ENCODE measurements around the gene PYGM.

DNA sequence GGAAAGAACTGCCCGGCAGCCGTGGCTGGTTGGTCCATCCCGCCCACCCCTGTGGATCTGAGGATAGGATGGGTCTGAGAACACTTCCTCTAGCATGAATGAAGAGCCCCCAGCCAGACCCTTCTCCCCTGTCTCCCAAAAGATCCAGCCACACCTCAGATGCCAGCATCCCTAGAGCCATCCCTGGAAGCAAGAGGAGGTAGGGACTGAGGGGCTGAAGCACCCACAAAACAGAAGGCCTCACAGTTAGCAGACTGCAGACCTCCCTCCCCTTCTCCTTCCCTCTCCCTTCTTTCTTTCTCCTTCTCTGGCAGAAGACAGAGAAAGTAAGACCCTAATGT, 38.4 kb downstream of the PYGM start:
- TF ChIP-seq, protein P1, sequence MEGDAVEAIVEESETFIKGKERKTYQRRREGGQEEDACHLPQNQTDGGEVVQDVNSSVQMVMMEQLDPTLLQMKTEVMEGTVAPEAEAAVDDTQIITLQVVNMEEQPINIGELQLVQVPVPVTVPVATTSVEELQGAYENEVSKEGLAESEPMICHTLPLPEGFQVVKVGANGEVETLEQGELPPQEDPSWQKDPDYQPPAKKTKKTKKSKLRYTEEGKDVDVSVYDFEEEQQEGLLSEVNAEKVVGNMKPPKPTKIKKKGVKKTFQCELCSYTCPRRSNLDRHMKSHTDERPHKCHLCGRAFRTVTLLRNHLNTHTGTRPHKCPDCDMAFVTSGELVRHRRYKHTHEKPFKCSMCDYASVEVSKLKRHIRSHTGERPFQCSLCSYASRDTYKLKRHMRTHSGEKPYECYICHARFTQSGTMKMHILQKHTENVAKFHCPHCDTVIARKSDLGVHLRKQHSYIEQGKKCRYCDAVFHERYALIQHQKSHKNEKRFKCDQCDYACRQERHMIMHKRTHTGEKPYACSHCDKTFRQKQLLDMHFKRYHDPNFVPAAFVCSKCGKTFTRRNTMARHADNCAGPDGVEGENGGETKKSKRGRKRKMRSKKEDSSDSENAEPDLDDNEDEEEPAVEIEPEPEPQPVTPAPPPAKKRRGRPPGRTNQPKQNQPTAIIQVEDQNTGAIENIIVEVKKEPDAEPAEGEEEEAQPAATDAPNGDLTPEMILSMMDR (IDR thresholded peaks at IDR 0.05; ENCODE audit: extremely low read depth in 1 of 2, insufficient read depth in 1 of 2, low read depth in 1 of 2, low read length in 2 of 2) = no peak
- TF ChIP-seq POLR2A (IDR thresholded peaks at IDR 0.05; ENCODE audit: low read depth, low read length) (no peak), MYC (IDR thresholded peaks at IDR 0.05; ENCODE audit: low read depth, low read length) (no peak)

Measured in endothelial cell of umbilical vein (primary cell).